OCI-LY7 (cell line): ENCODE data around the gene ZNF836. TPM values are rescaled to one million over a fixed set of nuclear protein-coding genes. Genes with fewer than 3 reads are reported as not detected.
A peak's percentile ranks its signal among the peaks of the same experiment; 100 is the strongest.

Source experiments
- Bru-seq: library from RNA; stranded (reverse); fragments of 400-500 nt; gene quantifications from one replicate; lab custom pipeline; 2021; lab: Mats Ljungman, UMichigan
- BruChase-seq, 2 experiments: library from RNA; stranded (reverse); fragments of 400-500 nt; gene quantifications; one replicate each; lab custom pipeline; 2021; lab: Mats Ljungman, UMichigan
- BruUV-seq: library from RNA; stranded (reverse); fragments of 400-500 nt; replicated peaks from 2 replicates; lab custom pipeline; 2021; lab: Mats Ljungman, UMichigan
- CTCF ChIA-PET: fragments of 300-600 bp; sonication (Branson Sonifier 250); formaldehyde crosslinking; loops from one replicate; lab custom pipeline; 2022; ENCODE audit warnings: antibody characterized with exemption; ENCODE audit not compliant: unreplicated experiment; lab: Charles Lee
- POLR2A ChIA-PET: fragments of 300-600 bp; sonication (Branson Sonifier 250); formaldehyde crosslinking; loops from one replicate; lab custom pipeline; 2022; ENCODE audit warnings: antibody characterized with exemption; lab: Charles Lee
- DNase-seq: peaks from one replicate; pipeline ENCODE4 v3.0.0-alpha.2; 2015; ENCODE audit warnings: low spot score
- H2AFZ ChIP-seq: fragments of 200-600 bp; sonication (generic), shearing (Covaris generic); 2 replicates; pipeline ENCODE4 v1.6.1; 2014; ENCODE audit warnings: mild to moderate bottlenecking, antibody characterized with exemption, low read length, moderate library complexity
- H3K27ac ChIP-seq: fragments of 200-600 bp; sonication (generic); 2 replicates; pipeline ENCODE4 v1.5.1; 2014; ENCODE audit warnings: mixed run types, low read depth, mild to moderate bottlenecking, moderate library complexity, low read length, inconsistent platforms; ENCODE audit not compliant: poor library complexity, severe bottlenecking
- H3K36me3 ChIP-seq: fragments of 200-600 bp; sonication (generic); 2 replicates; pipeline ENCODE4 v1.6.1; 2014; ENCODE audit warnings: mild to moderate bottlenecking, antibody characterized with exemption, low read length, moderate library complexity, mixed read lengths; ENCODE audit not compliant: insufficient read depth
- H3K4me1 ChIP-seq: fragments of 200-600 bp; sonication (generic); 2 replicates; pipeline ENCODE4 v1.5.1; 2014; ENCODE audit warnings: mild to moderate bottlenecking, low read length; ENCODE audit not compliant: insufficient read depth, poor library complexity, severe bottlenecking
- H3K4me2 ChIP-seq: fragments of 200-600 bp; sonication (generic); 2 replicates; pipeline ENCODE4 v1.6.1; 2014; ENCODE audit warnings: mild to moderate bottlenecking, low read length
- H3K4me3 ChIP-seq: fragments of 200-600 bp; sonication (generic); 2 replicates; pipeline ENCODE4 v1.5.1; 2014; ENCODE audit warnings: mild to moderate bottlenecking, low read depth, low read length; ENCODE audit not compliant: poor library complexity, severe bottlenecking
- H3K79me2 ChIP-seq: fragments of 200-600 bp; sonication (generic); 2 replicates; pipeline ENCODE4 v1.6.1; 2016; ENCODE audit warnings: low read depth, mild to moderate bottlenecking, low read length, moderate library complexity, mixed read lengths; ENCODE audit not compliant: insufficient read depth
- H3K9me2 ChIP-seq: fragments of 200-600 bp; sonication (generic); 2 replicates; pipeline ENCODE4 v1.6.1; 2016; ENCODE audit warnings: mild to moderate bottlenecking, low read length, mixed read lengths; ENCODE audit not compliant: insufficient read depth
- H3K9me3 ChIP-seq: fragments of 200-600 bp; sonication (generic); 2 replicates; pipeline ENCODE4 v1.6.1; 2014; ENCODE audit warnings: mild to moderate bottlenecking, mixed run types, low read length, mixed read lengths
- H4K20me1 ChIP-seq: fragments of 200-600 bp; sonication (generic); 2 replicates; pipeline ENCODE4 v1.6.1; 2014; ENCODE audit warnings: mild to moderate bottlenecking, antibody characterized with exemption, low read length, moderate library complexity, mixed read lengths; ENCODE audit not compliant: insufficient read depth
- EZH2phosphoT487 ChIP-seq: fragments of 200-600 bp; sonication (generic); IDR thresholded peaks from 2 replicates; pipeline ENCODE4 v1.6.1; 2018; ENCODE audit warnings: low read depth, borderline replicate concordance, mild to moderate bottlenecking, mixed run types, antibody characterized with exemption, low read length, moderate library complexity, mixed read lengths
- intact Hi-C: fragments of 100-400 bp; cut with micrococcal nuclease; formaldehyde crosslinking; loops from one replicate; pipeline ENCODE4 v1.10.0; 2022; ENCODE audit not compliant: unreplicated experiment
- long read RNA-seq: library from polyadenylated mRNA; stranded (forward); transcript quantifications from one replicate; pipeline ENCODE4 v2.0.0, GENCODE V29; 2022
- total RNA-seq, 2 experiments: library from RNA; depleted of rRNA in 1 of 2; stranded (reverse); fragments of >200 nt in 1 of 2; shearing (Covaris generic) in 1 of 2; gene quantifications; 2 replicates each; pipeline ENCODE4 v1.2.3, GENCODE V29; 2014 to 2022
- TF ChIP-seq, protein P1 (sequence below): fragments of 200-600 bp; sonication (generic); conservative IDR thresholded peaks from 2 replicates; pipeline ENCODE4 v1.5.1; 2014; ENCODE audit warnings: mild to moderate bottlenecking, antibody characterized with exemption, low read length, moderate library complexity, mixed read lengths

The ZNF836 gene
- 8.0 and 13.2 TPM in 2 replicates for total RNA-seq (2014; rRNA removed; shearing (Covaris generic))
- 14.8 and 20.7 TPM in 2 replicates for total RNA-seq (2022)
- Bru-seq, nascent RNA, result percentile 60 among the genes with signal in this experiment
- BruChase-seq, experiment 1, labeled RNA remaining after a 6-hour chase, result percentile 59 among the genes with signal in this experiment
- percentile 74 among the genes with signal in this experiment for BruChase-seq, experiment 2, labeled RNA remaining after a 2-hour chase
- long read RNA-seq, transcript ZNF836-203 (4 exons, 808 nt), result major isoform, 8 of 11 reads
- long read RNA-seq, partial matches to known transcripts, result 1 of 11 reads
- long read RNA-seq, other reads (novel, unspliced or antisense), result 2 of 11 reads

- H3K9me2 ChIP-seq, result no peaks in the 10 kb centered on the region
- no peaks in the 10 kb centered on the region for H4K20me1 ChIP-seq
- H3K9me3 ChIP-seq, result no peaks in the 10 kb centered on the region
- peak; percentile 90 for DNase-seq
- peak within 1 kb of the TSS; percentile 84 for H3K4me3 ChIP-seq
- H3K4me2 ChIP-seq, result peak within 1 kb of the TSS; percentile 86
- no TSS peak for BruUV-seq
- H3K36me3 ChIP-seq, result peaks cover 34% of the 10 kb centered on the region
- CTCF ChIA-PET, result interaction anchor here (0.7 kb wide), 1 partner anchor 10 kb away, joined by 4 read pairs; no protein-coding TSS in a partner anchor
- H3K4me1 ChIP-seq, result peaks cover 17% of the 10 kb centered on the region
- H3K27ac ChIP-seq, result peak within 1 kb of the TSS; percentile 39
- H3K79me2 ChIP-seq, result peaks cover 4% of the 10 kb centered on the region; the same call in 1 of the 2 replicates
- H2AFZ ChIP-seq, result peak within 1 kb of the TSS; percentile 89
- POLR2A ChIA-PET, result interaction anchor here (1.0 to 1.5 kb wide), 2 partner anchors 14 to 18 kb away, joined by 4 to 10 read pairs; partner anchors contain the start of gene PPP2R1A
- intact Hi-C loops, result no loop called here
- TF ChIP-seq EZH2phosphoT487, result no peak
- TF ChIP-seq, protein P1, sequence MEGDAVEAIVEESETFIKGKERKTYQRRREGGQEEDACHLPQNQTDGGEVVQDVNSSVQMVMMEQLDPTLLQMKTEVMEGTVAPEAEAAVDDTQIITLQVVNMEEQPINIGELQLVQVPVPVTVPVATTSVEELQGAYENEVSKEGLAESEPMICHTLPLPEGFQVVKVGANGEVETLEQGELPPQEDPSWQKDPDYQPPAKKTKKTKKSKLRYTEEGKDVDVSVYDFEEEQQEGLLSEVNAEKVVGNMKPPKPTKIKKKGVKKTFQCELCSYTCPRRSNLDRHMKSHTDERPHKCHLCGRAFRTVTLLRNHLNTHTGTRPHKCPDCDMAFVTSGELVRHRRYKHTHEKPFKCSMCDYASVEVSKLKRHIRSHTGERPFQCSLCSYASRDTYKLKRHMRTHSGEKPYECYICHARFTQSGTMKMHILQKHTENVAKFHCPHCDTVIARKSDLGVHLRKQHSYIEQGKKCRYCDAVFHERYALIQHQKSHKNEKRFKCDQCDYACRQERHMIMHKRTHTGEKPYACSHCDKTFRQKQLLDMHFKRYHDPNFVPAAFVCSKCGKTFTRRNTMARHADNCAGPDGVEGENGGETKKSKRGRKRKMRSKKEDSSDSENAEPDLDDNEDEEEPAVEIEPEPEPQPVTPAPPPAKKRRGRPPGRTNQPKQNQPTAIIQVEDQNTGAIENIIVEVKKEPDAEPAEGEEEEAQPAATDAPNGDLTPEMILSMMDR, result no peak
These were observed at the start of gene ZNF836 for GRCh38 chr19:52171321-52172169. Gene ZNF836, minus strand, starts transcription at chr19:52171621. Its CDS starts 3,549 bp downstream, at chr19:52168072.

DNA sequence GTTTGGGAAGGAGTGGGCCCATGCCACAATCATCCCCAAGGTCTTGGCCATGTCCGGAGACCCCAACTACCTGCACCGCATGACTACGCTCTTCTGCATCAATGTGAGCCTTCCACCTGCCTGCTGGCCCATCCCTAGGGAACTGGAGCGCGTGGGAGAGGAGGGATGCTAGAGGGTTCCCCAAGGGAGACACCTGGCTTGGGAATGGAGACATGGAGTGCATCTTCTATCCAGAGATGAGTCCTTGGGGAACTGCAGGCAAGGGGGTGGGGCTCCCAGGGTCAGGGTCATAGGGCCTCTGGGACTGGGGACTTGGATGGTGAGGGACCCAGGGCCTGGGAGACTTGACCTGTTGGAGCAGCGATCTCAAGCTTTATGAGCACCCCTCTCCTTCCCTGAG is 49.6 kb upstream of the ZNF836 start:
- ChIA-PET POLR2A (no interaction called here), CTCF (no interaction called here)
- H3K9me3 ChIP-seq, result no peaks in the 10 kb centered on the region
- BruUV-seq, result no TSS peak
- intact Hi-C loops, result no loop called here
- no peaks in the 10 kb centered on the region for H3K4me1 ChIP-seq
- peaks cover 100% of the 10 kb centered on the region for H3K36me3 ChIP-seq
- TF ChIP-seq EZH2phosphoT487, result no peak
- TF ChIP-seq, protein P1, result no peak
- no peaks in the 10 kb centered on the region for H3K79me2 ChIP-seq
- H3K9me2 ChIP-seq, result no peaks in the 10 kb centered on the region
- no peak for DNase-seq
- H3K4me3 ChIP-seq, result no peak overlapping the region
- H4K20me1 ChIP-seq, result no peaks in the 10 kb centered on the region
- H2AFZ ChIP-seq, result no peak overlapping the region
- no peak overlapping the region for H3K27ac ChIP-seq
- H3K4me2 ChIP-seq, result no peak overlapping the region
